GM18951 (cell line): ENCODE measurements around the gene RFXANK.
"Not testable (repeated sequence)": the region's sequence is repeated elsewhere in the genome, so short reads cannot be mapped to it uniquely, and the experiment has no call there.

Experiments
- POLR2A ChIP-seq: IDR thresholded peaks from 4 replicates; pipeline ENCODE4 v1.6.1; 2011; ENCODE audit warnings: mild to moderate bottlenecking; ENCODE audit not compliant: insufficient read length, insufficient read depth; ENCODE audit errors: extremely low read depth
- in situ Hi-C: fragments of 300-500 bp; cut with MboI; formaldehyde crosslinking; loops from one replicate; pipeline ENCODE4 v1.12.0; 2022; ENCODE audit warnings: low sequenced_read_pairs, mixed read lengths, inconsistent platforms; ENCODE audit not compliant: unreplicated experiment

The RFXANK gene

DNA sequence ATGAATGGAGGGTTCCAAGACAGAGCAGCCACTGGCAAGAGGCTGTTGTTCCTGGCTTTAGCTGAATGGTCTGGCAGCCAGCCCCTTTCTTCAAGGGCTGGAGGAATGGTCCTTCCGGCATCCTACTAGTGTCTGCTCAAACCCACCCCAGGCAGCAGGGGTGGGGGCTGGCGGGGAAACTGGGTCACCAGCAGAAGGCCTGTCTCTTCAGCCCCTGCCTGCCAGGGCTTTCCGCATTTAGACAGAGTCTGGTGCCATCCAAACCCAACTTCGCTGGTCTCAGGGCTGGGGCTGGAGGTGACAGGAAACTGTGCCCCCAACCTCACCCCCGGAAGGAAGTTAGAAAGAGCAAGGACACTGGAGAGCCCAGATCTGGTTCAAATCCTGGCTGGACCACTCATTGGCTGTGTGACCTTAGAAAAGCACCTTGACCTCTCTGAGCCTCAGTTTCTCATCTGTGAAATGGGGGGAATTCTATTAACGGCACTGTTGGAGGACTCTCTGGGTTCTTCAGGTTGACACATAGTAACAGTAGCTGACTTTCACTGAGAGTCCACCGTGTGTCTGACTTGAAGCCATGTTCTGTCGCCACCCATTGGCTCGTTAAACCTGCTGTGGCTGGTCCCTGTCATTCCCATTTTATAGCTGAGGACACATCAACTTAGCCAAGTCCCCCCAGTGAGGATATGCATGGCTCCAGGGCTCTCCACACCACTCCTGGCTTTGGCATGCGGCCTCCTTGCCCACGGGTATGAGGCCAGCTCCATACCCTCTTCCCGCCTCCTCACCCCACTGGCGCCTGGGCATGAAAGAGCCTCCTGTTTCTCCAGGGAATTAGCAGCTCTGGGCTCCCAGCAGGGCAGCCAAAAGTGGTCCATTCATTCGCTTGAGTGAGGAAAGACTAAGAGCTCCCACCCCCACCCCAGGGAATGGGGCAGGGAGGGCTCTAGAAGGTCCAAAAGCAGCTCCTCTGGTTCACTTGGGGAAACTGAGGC, 13.7 kb downstream of the RFXANK start:
- in situ Hi-C loops = no loop called here
- no peak for TF ChIP-seq POLR2A

- in situ Hi-C loops = no loop called here
- no peak for TF ChIP-seq POLR2A
Observed at GRCh38 chr19:19206938-19207337, 14.9 kb downstream of the RFXANK start.

- no peak for TF ChIP-seq POLR2A
- in situ Hi-C loops = no loop called here
Observed at GRCh38 chr19:19207637-19208572, 15.8 kb downstream of the RFXANK start.

DNA sequence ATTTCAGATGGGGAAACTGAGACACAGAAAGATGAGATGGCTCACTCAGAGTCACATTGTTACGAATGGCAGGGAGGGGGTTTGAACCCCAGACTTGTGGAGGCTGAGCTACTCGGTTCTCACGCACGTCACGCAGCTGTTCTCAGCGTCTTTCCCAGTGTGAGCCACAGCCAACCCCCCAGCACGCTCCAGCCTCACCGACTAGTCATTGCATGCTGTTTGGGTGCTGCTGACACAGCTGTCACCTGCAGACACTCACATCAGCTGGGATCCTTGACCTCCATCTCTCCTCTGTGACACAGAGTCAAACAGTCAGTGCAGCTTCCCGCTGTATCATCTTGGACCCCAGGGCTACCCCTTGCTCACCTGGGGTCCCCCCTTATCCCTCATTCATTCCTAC, 17.3 kb downstream of the RFXANK start:
- no peak for TF ChIP-seq POLR2A
- in situ Hi-C loops = no loop called here

- in situ Hi-C loops = no loop called here
- TF ChIP-seq POLR2A = no peak
Observed at GRCh38 chr19:19211499-19212420, 19.7 kb downstream of the RFXANK start, which contains the start of gene NCAN. Gene NCAN (plus strand): TSS chr19:19211958. CDS start chr19:19216954, 4,996 bp downstream.

DNA sequence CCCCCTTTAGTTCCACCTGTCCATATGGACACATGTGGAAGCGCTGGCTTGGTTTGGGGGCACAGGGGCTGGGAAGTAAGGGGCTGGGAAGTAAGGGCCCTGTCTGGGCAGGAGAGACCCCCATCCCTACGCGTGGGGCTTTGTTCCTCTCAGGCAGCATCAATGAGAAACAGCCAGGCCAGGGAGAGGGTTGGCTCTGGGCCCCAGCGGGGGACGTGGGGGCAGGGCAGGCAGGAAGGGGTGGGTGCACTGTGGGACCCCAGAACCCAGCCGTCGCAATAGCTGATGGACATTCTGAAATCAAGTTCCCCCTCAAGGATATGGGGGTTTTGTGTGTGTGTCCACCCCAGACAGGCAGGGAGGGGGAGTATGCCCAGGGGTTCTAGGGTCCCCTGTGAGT, 20.9 kb downstream of the RFXANK start:
- in situ Hi-C loops = no loop called here
- no peak for TF ChIP-seq POLR2A

DNA sequence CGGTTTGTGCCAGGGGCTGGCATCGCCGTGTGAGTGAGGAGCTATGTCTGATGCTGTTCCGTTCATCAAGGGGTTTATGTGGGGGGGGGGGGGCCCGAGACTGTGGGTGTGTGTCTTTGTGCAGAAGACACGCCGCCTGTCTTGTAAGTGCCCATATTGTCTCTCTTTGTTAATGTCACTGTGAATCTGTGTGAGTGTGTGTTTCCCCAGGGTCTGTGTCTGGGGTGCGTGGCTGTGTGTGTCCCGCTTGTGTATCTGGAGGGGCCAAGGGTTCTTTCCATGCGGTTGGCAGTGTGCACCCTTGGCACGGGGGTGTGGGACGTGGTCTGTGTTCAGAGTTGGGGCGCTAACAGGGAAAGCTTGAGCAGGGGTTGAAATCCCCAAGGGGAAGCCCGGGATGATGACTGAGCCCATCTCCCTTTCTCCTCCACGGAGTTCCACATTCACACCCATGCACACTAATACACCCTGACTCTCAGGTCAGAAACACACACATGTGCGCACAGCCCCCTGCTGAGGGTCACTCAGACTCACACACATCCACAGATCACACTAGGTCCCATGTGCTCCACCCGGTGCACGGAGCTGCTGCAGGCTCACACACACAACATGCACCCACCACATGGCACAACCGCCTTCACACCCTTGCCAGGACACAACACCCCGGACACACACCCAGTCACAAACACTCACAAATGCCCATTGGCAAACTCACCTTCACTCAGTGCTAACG, 21.5 kb downstream of the RFXANK start:
- in situ Hi-C loops = no loop called here
- TF ChIP-seq POLR2A = no peak

- in situ Hi-C loops = no loop called here
- TF ChIP-seq POLR2A = no peak
Observed at GRCh38 chr19:19214159-19214490, 22.1 kb downstream of the RFXANK start.

DNA sequence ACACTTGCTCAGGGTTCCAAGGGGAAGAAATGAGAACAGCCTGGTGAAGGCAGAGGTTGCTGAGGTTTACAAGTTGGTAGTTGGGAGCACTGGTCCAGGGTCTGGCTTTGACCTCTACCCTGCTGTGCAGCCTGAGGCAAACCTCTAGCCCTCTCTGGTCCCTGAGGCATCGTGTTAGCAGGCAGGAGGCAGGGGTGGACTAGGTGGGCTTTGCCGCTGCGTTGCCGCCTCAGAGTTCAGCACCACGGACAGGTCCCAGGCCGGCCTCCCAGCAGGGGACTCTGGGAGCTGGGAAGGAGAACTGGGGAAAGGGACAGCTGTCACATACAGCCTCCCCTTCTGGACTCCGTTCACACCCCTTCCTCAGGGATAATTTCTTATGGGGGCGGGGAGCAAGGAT, 22.8 kb downstream of the RFXANK start:
- in situ Hi-C loops = no loop called here
- no peak for TF ChIP-seq POLR2A

DNA sequence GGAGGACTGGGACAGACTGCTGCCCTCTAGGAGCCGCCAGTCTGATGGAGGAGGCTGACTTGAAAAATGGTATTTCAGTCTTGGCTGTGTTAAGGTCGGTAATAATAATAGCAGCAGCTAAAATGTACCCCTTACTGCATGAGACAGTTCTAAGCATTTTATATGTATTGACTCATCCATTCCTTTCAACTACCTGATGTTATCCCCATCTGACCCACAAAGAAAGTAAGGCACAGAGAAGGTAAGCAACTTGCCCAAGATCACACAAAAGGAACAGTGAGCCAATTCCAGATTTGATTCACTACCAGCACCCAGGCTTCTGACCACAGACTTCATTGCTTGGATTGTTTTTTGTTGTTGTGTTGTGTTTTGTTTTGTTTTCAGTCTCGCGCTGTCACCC, 23.7 kb downstream of the RFXANK start:
- no peak for TF ChIP-seq POLR2A
- in situ Hi-C loops = no loop called here

GRCh38 chr19:19217099-19217498, 25.0 kb downstream of the RFXANK start:
- no peak for TF ChIP-seq POLR2A
- in situ Hi-C loops = no loop called here

DNA sequence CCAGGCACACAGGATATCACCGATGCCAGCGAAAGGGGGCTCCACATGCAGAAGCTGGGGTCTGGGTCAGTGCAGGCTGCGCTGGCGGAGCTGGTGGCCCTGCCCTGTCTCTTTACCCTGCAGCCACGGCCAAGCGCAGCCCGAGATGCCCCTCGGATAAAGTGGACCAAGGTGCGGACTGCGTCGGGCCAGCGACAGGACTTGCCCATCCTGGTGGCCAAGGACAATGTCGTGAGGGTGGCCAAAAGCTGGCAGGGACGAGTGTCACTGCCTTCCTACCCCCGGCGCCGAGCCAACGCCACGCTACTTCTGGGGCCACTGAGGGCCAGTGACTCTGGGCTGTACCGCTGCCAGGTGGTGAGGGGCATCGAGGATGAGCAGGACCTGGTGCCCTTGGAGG, 26.9 kb downstream of the RFXANK start:
- in situ Hi-C loops = no loop called here
- TF ChIP-seq POLR2A = no peak

- in situ Hi-C loops = not testable (repeated sequence)
Observed at GRCh38 chr19:19221000-19221399, 28.9 kb downstream of the RFXANK start.
